BLaER1 (cell line): ENCODE results near the gene NDST1.

ENCODE experiments used
- H3K27ac ChIP-seq: shearing (Covaris generic); formaldehyde crosslinking; 2 replicates; pipeline ENCODE4 v1.8.1; 2022
- H3K27me3 ChIP-seq: shearing (Covaris generic); formaldehyde crosslinking; 2 replicates; pipeline ENCODE4 v1.8.1; 2022
- H3K36me3 ChIP-seq: shearing (Covaris generic); formaldehyde crosslinking; 2 replicates; pipeline ENCODE4 v1.8.1; 2022
- H3K4me1 ChIP-seq: shearing (Covaris generic); formaldehyde crosslinking; 2 replicates; pipeline ENCODE4 v1.8.1; 2022
- H3K4me2 ChIP-seq: shearing (Covaris generic); formaldehyde crosslinking; 2 replicates; pipeline ENCODE4 v1.8.1; 2022
- H3K4me3 ChIP-seq: shearing (Covaris generic); formaldehyde crosslinking; 2 replicates; pipeline ENCODE4 v1.8.1; 2022
- H3K9ac ChIP-seq: shearing (Covaris generic); formaldehyde crosslinking; 2 replicates; pipeline ENCODE4 v1.8.1; 2022
- H3K9me3 ChIP-seq: shearing (Covaris generic); formaldehyde crosslinking; 2 replicates; pipeline ENCODE4 v1.8.1; 2022
- H4K20me1 ChIP-seq: shearing (Covaris generic); formaldehyde crosslinking; 2 replicates; pipeline ENCODE4 v1.8.1; 2022
- Cebpa-rat ChIP-seq: shearing (Covaris generic); IDR thresholded peaks from 2 replicates; pipeline ENCODE4 v1.8.1; 2022

NDST1 gene

DNA sequence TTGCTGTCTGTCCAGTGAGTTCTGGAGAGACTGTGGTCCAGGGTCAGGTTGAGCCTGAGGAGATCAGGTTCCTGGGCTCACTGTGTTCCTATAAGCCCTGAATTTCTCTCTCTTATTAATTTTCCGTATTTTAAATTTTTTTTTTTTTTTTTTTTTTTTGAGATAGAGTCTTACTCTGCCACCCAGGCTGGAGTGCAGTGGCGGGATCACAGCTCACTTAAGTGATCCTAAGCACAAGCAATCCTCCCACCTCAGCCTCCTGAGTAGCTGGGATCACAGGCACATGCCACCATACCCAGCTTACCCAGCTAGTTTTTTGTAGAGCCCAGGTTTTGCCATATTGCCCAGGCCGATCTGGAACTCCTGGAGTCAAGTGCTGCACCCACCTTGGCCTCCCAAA, 22.5 kb downstream of the NDST1 start:
- no peak for TF ChIP-seq Cebpa-rat
- Histone ChIP-seq H3K9me3 (no peaks in the 10 kb centered on the region), H3K36me3 (peaks cover 78% of the 10 kb centered on the region), H4K20me1 (peaks cover 53% of the 10 kb centered on the region), H3K4me2 (no peak overlapping the region), H3K4me1 (no peaks in the 10 kb centered on the region), H3K9ac (no peak overlapping the region), H3K27me3 (no peaks in the 10 kb centered on the region), H3K27ac (no peak overlapping the region), H3K4me3 (no peak overlapping the region)

GRCh38 chr5:150530951-150531588, 23.1 kb downstream of the NDST1 start:
- Histone ChIP-seq H3K4me2 (no peak overlapping the region), H3K4me1 (no peaks in the 10 kb centered on the region), H3K27ac (no peak overlapping the region), H3K27me3 (no peaks in the 10 kb centered on the region), H3K4me3 (no peak overlapping the region), H3K36me3 (peaks cover 79% of the 10 kb centered on the region), H3K9me3 (no peaks in the 10 kb centered on the region), H3K9ac (no peak overlapping the region), H4K20me1 (peaks cover 47% of the 10 kb centered on the region)
- no peak for TF ChIP-seq Cebpa-rat

GRCh38 chr5:150531686-150532085, 23.8 kb downstream of the NDST1 start:
- Histone ChIP-seq H3K9ac (no peak overlapping the region), H3K4me2 (no peak overlapping the region), H3K4me1 (no peaks in the 10 kb centered on the region), H4K20me1 (peaks cover 40% of the 10 kb centered on the region), H3K27me3 (no peaks in the 10 kb centered on the region), H3K36me3 (peaks cover 83% of the 10 kb centered on the region), H3K4me3 (no peak overlapping the region), H3K9me3 (no peaks in the 10 kb centered on the region), H3K27ac (no peak overlapping the region)
- TF ChIP-seq Cebpa-rat, result no peak

DNA sequence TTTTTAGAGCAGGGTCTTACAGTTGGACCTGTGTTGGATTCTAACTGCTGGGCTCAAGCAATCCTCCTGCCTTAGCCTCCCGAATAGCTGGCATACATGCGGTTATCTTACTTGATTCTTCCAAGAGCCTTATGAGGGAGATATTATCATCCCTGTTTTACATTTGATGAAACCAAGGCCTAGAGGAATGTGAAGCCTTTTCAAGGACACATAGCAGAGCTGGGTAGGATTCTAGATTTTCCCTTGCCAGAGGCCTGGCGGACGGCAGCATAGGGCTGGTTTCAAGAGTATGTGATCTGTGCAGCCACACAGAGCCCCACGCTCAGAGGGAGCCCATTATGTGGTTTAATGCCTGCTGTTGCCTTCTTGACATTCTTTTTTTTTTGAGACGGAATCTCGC, 24.2 kb downstream of the NDST1 start:
- H3K9ac ChIP-seq, result no peak overlapping the region
- peaks cover 83% of the 10 kb centered on the region for H3K36me3 ChIP-seq
- H3K4me3 ChIP-seq, result no peak overlapping the region
- H3K27me3 ChIP-seq, result no peaks in the 10 kb centered on the region
- H3K4me2 ChIP-seq, result no peak overlapping the region
- H3K4me1 ChIP-seq, result no peaks in the 10 kb centered on the region
- H3K27ac ChIP-seq, result no peak overlapping the region
- peaks cover 36% of the 10 kb centered on the region for H4K20me1 ChIP-seq
- no peaks in the 10 kb centered on the region for H3K9me3 ChIP-seq
- TF ChIP-seq Cebpa-rat, result no peak

DNA sequence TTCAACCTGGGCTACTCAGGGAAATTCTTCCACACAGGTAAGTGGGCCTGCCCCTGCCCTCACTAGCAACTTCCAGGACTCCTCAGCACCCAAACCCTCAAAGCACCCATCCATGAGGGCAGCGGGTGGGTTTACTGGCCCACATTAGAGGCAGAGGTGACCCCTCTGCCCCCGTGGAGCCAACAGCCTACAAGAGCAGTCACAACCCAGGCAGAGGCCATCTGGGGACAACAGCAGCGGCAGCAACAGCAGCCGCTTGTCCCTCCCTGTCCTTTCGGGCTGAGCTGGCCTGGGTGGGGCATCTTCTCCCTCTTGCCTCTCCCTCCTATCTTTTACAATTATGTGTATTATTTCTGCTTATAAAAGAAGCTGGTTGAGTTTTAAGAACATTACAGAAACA, 25.1 kb downstream of the NDST1 start:
- TF ChIP-seq Cebpa-rat, result no peak
- peaks cover 83% of the 10 kb centered on the region for H3K36me3 ChIP-seq
- no peaks in the 10 kb centered on the region for H3K4me1 ChIP-seq
- H4K20me1 ChIP-seq, result peaks cover 29% of the 10 kb centered on the region
- no peak overlapping the region for H3K9ac ChIP-seq
- no peak overlapping the region for H3K4me3 ChIP-seq
- no peaks in the 10 kb centered on the region for H3K27me3 ChIP-seq
- no peaks in the 10 kb centered on the region; the same call in 1 of the 2 replicates for H3K9me3 ChIP-seq
- H3K4me2 ChIP-seq, result no peak overlapping the region
- H3K27ac ChIP-seq, result no peak overlapping the region

- H3K36me3 ChIP-seq, result peaks cover 93% of the 10 kb centered on the region
- TF ChIP-seq Cebpa-rat, result no peak
Measured at GRCh38 chr5:150534811-150535210, 26.9 kb downstream of the NDST1 start.

GRCh38 chr5:150535611-150536010, 27.7 kb downstream of the NDST1 start:
- Histone ChIP-seq H3K4me3 (no peak overlapping the region), H3K4me1 (no peaks in the 10 kb centered on the region), H3K4me2 (no peak overlapping the region), H3K36me3 (peaks cover 99% of the 10 kb centered on the region), H3K27ac (no peak overlapping the region), H3K27me3 (no peaks in the 10 kb centered on the region), H3K9me3 (no peaks in the 10 kb centered on the region; the same call in 1 of the 2 replicates), H3K9ac (no peak overlapping the region), H4K20me1 (peaks cover 7% of the 10 kb centered on the region)
- TF ChIP-seq Cebpa-rat, result no peak

More at GRCh38 chr5:150534811-150535210, 26.9 kb downstream of the NDST1 start:
- Histone ChIP-seq H3K9me3 (no peaks in the 10 kb centered on the region; the same call in 1 of the 2 replicates), H4K20me1 (peaks cover 15% of the 10 kb centered on the region), H3K4me2 (no peak overlapping the region), H3K27ac (no peak overlapping the region), H3K9ac (no peak overlapping the region), H3K4me1 (no peaks in the 10 kb centered on the region), H3K4me3 (no peak overlapping the region), H3K27me3 (no peaks in the 10 kb centered on the region)

DNA sequence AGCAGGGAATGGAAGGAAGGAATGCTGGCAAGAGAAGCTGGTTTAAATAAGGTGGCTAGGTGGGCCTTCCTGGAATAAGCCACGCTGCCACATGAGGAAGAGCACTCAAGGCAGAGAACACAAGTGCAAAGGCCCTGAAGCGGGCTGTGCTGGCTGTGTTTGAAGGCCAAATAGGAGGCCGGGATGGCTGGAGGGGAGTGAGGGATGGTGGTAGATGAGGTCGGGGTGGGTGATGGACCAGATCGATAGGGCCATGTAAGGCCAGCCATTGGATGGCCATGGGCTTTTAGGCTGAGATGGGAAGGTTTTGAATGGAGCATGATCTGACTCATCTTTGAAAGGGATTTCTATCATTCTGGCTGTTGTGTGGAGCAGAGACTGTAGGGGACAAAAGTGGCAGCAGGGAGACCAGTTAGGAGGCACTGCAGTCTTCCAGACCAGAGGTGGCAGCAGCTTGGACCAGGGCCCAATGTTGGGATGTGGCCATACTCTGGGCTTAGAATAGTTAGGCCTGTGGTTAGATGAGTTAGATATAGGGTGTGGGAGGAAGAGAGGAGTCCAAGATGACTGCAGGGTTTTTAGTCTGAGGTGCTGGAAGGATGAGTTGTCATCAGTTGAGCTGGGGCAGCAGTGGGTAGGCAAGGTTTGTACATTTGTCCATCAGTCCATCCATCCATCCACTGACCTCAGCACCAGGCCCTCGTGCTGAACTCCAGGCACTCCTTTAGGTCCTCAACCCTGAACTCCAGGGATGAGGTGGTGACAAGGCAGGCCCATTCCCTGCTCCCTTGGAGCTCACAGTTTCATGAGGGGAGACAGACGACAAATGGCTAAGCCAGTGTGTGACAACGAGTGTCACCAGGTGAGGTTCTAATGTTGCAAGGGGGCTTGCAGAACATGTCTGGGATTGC, 30.3 kb downstream of the NDST1 start:
- no peak overlapping the region for H3K9ac ChIP-seq

DNA sequence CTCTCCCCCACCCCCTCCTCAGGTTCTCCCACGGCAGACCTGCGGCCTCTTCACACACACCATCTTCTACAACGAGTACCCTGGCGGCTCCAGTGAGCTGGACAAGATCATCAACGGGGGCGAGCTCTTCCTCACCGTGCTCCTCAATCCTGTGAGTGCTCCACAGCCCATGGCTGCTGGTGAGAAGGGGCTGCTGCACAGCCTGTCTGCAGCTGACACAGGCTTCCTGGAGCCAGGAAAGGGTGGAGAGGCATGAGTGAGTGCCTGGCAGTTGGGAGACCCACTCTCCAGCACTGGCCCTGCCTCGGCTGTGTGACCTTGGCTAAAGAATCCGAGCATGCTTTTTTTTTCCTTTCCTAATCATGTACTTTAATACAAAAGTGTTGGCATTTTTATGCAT, 31.3 kb downstream of the NDST1 start:
- TF ChIP-seq Cebpa-rat, result no peak
- Histone ChIP-seq H3K27me3 (no peaks in the 10 kb centered on the region), H3K36me3 (peaks cover 86% of the 10 kb centered on the region), H3K9ac (no peak overlapping the region), H3K4me2 (no peak overlapping the region), H3K4me3 (no peak overlapping the region), H3K27ac (no peak overlapping the region), H3K9me3 (no peaks in the 10 kb centered on the region; the same call in 1 of the 2 replicates), H3K4me1 (peaks cover 27% of the 10 kb centered on the region), H4K20me1 (no peaks in the 10 kb centered on the region)

More for the DNA sequence above, 30.3 kb downstream of the NDST1 start:
- H3K36me3 ChIP-seq, result peaks cover 94% of the 10 kb centered on the region
- TF ChIP-seq Cebpa-rat, result no peak
- H3K4me3 ChIP-seq, result no peak overlapping the region
- no peak overlapping the region for H3K4me2 ChIP-seq
- H4K20me1 ChIP-seq, result no peaks in the 10 kb centered on the region
- H3K4me1 ChIP-seq, result peaks cover 17% of the 10 kb centered on the region
- no peaks in the 10 kb centered on the region for H3K27me3 ChIP-seq
- H3K27ac ChIP-seq, result no peak overlapping the region
- H3K9me3 ChIP-seq, result no peaks in the 10 kb centered on the region; the same call in 1 of the 2 replicates

DNA sequence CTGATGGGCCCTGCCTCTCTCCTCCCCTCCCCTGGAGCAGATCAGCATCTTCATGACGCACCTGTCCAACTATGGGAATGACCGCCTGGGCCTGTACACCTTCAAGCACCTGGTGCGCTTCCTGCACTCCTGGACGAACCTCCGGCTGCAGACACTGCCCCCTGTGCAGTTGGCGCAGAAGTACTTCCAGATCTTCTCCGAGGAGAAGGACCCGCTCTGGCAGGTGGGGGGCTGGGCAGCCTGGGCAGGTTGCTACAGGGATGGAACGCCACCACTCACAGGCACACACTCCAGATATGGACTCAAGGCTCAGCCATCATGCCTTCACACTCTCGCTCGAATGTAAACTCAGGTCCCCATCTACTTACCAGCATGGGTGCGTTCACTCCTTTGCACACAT, 32.1 kb downstream of the NDST1 start:
- no peak overlapping the region for H3K27ac ChIP-seq
- no peak overlapping the region for H3K4me2 ChIP-seq
- no peak for TF ChIP-seq Cebpa-rat
- H3K36me3 ChIP-seq, result peaks cover 86% of the 10 kb centered on the region
- no peak overlapping the region for H3K9ac ChIP-seq
- H3K9me3 ChIP-seq, result no peaks in the 10 kb centered on the region; the same call in 1 of the 2 replicates
- H3K4me3 ChIP-seq, result no peak overlapping the region
- H4K20me1 ChIP-seq, result no peaks in the 10 kb centered on the region
- H3K4me1 ChIP-seq, result peaks cover 35% of the 10 kb centered on the region
- H3K27me3 ChIP-seq, result no peaks in the 10 kb centered on the region
